NCI-H187 treated with DMSO at 0.1 percent for 48 hours (cell line): Measurements from ENCODE around the gene KLC1.

Experiments
- DNase-seq: peaks from one replicate; lab custom pipeline; 2025; lab: John Stamatoyannopoulos, UW

Gene KLC1

GRCh38 chr14:103659631-103660030 is 30.6 kb downstream of the KLC1 start:
- DNase-seq: no peak

DNA sequence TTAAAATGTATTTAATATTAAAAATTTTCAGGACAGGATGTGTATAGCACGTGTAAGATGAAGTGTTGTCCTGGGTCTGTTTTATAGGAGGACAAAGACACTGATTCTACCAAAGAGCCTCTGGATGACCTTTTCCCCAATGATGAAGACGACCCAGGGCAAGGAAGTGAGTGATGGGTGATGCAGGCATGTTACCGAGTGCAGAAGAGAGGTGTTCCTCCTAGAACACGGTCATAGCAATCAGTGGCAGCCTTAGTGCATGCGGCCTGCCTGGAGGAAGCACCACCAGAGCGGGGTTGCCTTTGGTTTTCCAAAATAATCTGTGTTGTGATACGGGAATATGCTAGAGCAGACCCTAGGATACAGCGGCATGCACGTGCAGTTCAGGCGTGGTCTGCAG is 33.0 kb downstream of the KLC1 start:
- DNase-seq: no peak

GRCh38 chr14:103662591-103662990 is 33.6 kb downstream of the KLC1 start:
- DNase-seq: no peak

DNA sequence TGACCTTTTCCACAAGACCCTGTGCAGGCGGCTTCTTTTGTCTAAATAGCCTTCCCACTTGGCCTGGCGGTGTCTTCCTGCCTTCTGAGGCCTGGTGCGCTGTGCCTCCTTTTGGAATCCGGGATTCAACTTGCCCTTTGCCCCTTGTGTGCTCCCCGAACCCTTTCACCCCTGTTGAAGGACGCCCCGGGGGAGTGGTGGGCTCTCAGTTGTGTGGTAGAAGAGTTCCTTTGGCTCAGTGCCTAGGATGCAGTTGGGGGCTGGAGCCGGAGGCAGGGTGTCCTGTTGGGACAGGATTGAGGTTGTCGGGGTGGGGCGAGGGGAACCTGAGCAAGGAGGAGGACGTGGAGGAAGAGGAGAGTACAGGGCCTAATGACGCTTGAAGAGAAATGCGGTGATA is 34.5 kb downstream of the KLC1 start:
- DNase-seq: no peak

DNA sequence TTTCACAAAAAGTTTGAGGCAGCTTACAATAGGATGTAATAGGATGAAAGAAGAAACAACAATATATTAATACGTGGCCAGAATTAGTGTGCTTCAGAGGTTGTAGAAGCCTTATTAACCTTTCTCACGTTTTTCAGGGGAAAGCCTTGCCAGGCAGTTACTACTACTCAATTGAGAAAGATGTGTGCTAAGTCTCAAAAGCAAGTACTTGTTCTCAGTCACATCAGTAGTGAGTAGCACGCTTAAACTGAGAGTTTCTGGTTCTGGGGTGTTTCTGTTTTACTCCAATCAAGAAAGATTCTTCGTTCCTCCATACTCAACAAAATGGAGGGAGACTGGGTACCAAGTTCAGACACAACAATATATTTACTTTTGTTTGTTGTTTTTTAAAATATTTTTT is 38.7 kb downstream of the KLC1 start:
- DNase-seq: no peak

DNA sequence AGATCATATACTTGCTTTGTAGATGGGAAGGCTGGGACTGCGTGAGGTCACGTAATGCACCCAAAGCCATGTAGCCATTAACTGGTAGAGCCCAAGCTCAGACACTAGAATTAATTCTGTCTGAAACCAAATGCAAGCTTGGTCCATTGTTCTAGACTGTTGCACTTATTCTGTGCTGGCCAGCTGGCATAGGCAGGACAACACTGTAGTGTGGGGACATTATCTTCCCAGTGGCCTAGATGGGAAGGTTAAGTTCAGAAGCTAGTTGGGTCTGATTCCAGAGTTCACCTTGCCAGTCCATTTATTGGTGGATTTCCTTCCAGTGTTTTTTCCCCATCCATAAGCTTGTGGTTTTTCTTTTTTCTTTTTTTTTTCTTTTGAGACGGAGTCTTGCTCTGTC is 39.1 kb downstream of the KLC1 start:
- no peak for DNase-seq

GRCh38 chr14:103669370-103669769 is 40.4 kb downstream of the KLC1 start:
- DNase-seq: no peak

- no peak for DNase-seq
Observed at GRCh38 chr14:103671911-103672310, 42.9 kb downstream of the KLC1 start.

DNA sequence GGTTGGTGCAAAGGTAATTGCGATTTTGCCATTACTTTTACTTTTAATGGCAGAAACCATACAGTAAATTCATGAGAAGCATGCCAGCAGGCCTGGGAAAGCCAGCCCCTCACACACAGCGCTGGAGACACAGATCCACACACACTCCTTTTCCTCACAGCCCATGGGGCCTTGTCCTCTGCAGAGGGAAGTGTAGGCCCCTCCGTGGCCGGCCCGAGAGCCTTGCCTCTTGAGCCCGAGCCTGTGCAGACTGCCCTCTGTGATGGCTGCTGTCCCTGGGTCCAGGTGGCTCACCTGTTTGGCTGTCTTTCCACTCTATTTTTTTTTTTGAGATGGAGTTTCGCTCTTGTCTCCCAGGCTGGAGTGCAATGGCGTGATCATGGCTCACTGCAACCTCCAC is 46.9 kb downstream of the KLC1 start:
- no peak for DNase-seq

GRCh38 chr14:103676881-103677675 is 48.1 kb downstream of the KLC1 start:
- DNase-seq: no peak

GRCh38 chr14:103679351-103679750 is 50.3 kb downstream of the KLC1 start:
- no peak for DNase-seq

DNA sequence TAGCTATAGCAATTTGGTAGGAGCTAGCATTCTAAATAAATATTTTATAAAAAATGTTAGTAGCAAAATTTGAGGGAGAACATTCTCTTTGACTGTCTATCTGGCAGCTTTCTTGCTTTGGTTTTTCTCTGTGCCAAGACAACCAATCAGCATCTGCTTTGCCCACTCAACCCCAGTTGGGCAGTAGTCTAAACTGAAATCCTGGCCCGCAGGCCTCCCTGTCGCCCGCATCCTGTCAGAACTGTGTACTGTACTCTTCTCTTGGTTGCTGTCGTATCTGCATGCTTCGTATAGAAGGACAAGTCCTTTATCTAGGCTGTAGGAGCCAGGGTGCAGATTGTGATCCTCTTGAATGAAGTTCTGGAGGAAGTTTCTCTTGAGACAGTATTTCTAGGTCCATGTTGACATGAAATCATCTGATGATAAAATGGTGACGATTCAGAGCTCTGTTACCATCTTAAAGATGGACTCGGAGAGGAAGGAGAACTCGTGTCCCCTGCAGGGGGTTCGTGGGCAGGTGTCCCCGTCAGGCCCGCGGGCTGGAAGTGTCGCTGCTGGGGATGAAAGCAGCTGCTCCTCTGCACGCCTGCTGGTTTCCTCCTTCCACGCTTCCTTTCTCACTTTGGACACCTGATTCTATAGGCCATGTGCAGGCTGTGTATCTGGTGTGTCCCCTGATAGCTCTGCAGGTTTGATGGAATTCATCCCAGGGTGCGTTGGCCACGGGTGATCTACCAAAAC is 51.6 kb downstream of the KLC1 start:
- no peak for DNase-seq

- DNase-seq: no peak
Observed at GRCh38 chr14:103683139-103683538, 54.1 kb downstream of the KLC1 start.

DNA sequence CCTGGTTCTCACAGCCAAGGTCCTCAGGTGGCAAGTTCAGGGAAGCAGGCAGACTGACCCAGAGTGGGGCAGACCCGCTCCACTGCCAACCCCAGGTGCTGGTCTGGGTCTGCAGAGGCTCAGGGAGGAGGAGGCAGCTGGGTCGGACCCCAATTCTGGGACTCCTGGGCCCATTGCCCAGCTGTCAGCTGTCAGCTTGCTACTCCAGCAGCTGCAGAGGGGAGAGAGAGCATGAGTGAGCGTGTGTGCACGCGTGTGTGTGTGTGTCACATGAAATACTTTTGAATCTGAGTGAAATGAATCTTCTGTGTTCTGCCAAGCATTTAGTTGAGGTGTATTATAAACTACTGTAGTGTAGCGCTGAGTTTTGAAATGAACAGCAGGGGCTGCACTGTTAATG is 55.5 kb downstream of the KLC1 start:
- no peak for DNase-seq

DNA sequence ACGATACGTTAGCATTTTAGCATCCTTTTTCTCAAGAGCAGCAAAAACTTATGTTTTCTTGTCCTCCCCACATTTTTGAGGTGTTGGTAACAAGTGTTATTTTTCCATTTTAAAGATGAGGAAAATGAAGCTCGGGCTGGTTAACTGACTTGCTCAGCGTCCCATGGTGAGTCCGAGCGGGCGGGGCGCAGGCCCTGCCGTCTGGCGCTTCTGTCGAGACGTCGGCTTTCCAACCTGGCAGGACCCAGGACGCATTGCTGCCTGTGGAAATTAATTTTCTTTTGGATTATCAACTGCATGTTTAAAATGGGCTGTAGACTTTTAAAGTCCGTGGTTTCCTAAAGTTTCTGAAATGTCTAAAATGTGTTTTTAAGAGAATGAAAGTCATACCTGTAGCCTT is 55.9 kb downstream of the KLC1 start:
- DNase-seq: no peak

DNA sequence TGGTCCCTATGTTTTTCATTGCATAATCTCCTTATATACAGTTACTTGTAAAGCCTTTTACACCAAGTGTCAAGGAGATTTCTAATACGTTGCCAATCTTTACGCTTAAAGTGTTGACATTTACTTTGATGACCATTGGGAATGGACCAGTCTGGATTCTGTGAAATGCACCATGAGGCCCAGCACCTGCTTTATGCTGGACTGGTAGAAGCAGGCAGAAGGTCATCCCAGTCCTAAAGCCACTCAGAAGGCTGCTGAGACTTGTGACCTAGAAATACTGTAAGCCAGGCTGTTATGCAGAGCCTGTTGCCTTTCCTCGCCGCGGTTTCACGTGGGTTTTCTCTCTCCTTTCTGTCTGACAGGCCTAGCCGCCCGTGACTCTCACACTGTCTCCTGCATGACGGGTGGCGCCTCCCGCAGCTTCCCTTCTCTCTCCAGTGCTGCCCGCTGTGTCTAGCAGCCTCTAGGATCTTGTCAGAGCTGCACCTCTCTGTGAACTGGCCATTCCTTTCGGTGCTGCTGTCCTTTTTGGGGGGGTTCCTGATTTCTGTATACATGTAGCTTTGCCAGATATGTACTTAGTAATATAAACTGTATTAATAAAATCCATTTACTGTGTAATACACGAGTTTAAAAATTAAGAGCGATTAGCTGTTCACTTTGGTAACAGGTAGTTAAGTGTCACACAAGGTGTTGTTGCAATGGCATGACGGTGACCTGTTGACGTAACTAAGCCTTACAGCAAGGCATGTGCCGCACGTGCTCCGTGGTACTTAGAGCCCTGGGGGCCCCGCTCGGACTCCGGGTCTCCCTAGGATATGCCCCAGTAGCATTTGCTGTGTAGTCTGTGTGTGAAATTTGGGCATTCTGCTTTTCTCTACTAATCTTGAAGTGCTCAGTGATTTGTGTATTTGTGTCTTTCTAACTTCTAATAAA is 56.5 kb downstream of the KLC1 start:
- DNase-seq: no peak

DNA sequence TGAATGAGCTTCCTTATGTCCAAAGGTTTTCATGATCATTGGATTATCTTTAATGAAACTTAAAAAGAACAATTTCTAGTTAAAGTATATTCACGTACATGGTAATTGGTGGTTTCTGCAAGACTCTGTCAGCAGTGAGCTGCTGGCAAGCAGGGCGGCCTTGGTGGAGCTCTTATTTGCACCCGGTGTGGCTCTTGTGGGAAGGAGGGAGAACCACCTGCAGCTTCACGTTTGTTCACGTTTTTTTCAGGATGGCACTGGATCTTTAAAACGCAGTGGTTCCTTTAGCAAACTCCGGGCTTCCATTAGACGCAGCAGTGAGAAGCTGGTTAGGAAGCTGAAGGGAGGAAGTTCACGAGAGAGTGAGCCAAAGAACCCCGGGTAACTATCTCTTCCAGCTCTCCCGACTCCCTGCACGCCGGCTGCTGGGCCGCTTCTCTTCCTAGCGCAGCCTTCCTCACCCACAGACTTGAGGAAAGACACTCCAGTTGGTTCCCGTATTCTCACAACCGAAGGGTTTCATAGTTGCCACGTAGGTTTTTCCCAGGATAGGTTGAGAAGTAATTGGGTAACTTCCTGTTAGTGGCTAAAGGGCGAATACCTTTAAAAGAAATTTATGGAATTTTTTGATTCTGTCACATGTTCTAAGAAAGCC is 57.9 kb downstream of the KLC1 start:
- DNase-seq: no peak

GRCh38 chr14:103687712-103688111 is 58.7 kb downstream of the KLC1 start:
- no peak for DNase-seq

DNA sequence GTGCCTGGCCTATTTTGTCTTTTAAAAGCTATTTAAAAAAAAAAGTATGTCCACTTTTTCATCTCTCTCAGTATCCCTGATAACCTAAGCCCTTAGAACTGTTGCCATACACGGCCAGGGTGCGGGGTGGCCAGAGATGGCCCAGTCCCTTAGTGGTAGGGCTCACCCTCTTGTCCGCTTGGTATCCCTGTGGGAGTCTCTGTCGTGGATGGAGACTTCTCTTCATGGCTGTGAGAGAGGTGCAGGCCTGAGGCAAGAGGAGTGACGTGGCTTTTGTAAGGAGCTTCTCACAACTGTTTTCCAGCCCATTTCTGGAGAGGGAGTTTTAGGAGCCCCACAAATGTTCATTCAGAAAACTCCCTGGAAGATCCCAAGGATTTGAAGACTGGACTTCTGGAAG is 59.4 kb downstream of the KLC1 start:
- no peak for DNase-seq

DNA sequence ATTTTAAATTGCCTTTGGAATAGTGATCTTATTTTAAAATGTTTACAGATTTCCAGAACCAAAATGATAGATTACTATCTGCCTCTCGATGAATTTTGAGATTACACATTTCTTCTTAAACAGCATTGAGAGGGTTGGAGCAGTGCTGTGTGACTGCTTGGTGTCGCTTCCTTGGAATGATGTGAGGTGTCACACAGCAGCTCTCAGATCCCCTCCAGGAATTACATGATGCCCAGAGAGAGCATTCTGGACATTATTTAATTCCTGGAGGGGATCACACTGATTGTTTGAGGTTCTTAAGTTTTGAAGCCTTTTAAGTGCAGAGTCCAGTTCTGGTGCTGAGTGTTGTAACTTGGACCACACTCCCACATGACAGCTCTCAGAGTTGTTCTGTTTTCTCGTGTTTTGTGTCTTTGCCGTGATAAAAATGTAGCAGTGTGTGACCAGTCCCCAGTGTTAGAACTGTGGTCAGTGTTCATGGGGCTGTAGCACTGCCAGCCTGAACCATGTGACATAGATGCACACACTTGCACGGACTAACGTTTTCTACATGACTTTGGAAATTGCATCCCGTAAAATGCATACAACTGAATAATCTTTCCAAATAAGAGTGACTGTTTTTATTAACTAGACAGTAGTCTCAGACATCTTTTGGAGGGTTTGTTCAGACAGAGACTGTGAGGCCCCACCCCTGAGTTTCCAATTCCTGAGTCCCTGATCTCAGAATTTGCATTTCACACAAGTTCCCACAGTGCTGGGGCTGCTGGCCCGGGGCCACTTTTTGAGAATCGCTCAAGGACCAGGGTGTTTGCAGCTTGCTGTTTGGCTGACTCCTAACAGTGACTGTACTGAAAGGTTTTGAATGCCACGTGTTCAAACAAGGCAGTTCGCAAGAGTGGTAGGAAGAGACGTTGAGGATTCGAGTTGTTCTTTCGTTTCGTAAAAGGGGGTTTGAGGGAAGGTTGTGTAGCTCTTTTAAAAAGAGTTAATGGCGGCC is 60.2 kb downstream of the KLC1 start:
- no peak for DNase-seq

DNA sequence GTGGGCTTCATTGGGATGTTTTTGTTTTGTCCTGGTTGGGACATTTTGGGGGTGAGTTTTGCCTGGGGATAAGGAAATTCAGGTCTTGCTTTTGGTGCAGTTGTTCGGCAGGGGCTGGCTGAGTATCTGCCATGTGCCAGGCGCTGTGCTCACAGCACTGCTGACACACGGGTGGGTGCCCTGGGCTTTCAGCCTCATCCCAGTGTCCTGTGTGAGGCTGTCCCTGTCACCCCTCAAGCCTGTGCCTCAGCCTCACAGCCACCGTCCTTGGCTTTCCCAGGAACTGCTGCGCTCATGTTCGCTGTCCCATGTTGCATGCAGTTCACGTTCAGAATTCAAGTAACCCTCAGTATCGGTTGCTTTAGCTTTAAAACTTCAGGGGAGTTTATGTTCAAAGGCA is 61.3 kb downstream of the KLC1 start:
- DNase-seq: no peak
